Mammary epithelial cell (primary cell): ENCODE results near the gene PIGO.

Experiments used
- EZH2 ChIP-seq: IDR thresholded peaks from 2 replicates; pipeline ENCODE4 v1.6.1; 2012; ENCODE audit warnings: low read length, inconsistent platforms, borderline replicate concordance
- TF ChIP-seq, protein P1 (sequence below), 2 donors: IDR thresholded peaks in 1 of 2; conservative IDR thresholded peaks in 1 of 2; 2 replicates each; pipeline ENCODE4 v1.5.1; 2011 to 2012; ENCODE audit warnings: inconsistent platforms in 2 of 2, low read length in 2 of 2, mild to moderate bottlenecking in 2 of 2, control low read depth in 1 of 2, low read depth in 1 of 2; ENCODE audit not compliant: insufficient read depth in 1 of 2; ENCODE audit errors: extremely low read depth in 1 of 2

DNA sequence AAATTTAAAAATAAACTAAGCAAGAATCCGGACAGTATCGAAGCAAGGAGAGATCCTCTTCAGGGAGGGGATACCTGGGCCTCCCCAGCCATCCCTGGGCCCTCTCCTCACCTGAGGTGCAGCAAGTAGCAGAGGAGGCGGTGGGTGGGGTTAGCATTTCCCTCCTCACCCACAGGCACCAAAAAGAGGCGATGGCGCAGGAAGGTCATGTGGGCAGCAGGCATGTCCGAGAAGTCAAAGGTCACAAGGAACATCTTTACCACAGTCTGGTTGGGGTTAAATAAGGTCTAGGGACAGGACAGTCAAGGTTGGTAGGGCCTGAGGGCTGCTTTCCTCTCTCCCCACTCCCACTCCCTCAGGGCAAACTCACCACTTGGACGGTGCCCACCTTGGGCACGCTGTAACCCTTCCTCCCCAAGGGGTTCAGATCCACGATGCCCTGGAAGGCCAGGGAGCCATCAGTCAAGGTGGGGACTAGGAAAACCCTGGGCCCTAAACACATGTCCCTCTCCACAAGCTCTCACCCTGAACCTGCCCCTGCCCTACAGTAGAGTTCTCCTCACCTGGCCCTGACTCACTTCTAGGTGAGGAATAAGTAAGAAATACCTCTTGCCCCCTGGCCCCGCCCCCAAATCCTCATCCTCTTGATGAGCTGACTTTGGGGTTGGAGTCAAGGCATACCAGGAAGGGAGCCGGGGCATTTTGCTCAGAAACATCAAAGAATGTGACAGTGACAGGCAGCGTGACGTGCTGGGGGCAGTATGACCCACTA lies 9.4 kb upstream of the PIGO start:
- TF ChIP-seq, protein P1, sequence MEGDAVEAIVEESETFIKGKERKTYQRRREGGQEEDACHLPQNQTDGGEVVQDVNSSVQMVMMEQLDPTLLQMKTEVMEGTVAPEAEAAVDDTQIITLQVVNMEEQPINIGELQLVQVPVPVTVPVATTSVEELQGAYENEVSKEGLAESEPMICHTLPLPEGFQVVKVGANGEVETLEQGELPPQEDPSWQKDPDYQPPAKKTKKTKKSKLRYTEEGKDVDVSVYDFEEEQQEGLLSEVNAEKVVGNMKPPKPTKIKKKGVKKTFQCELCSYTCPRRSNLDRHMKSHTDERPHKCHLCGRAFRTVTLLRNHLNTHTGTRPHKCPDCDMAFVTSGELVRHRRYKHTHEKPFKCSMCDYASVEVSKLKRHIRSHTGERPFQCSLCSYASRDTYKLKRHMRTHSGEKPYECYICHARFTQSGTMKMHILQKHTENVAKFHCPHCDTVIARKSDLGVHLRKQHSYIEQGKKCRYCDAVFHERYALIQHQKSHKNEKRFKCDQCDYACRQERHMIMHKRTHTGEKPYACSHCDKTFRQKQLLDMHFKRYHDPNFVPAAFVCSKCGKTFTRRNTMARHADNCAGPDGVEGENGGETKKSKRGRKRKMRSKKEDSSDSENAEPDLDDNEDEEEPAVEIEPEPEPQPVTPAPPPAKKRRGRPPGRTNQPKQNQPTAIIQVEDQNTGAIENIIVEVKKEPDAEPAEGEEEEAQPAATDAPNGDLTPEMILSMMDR (conservative IDR thresholded peaks at IDR 0.05 in 1 of 2, IDR thresholded peaks at IDR 0.05 in 1 of 2; ENCODE audit: extremely low read depth in 1 of 2, insufficient read depth in 1 of 2, low read depth in 1 of 2, low read length in 2 of 2) = no peak
- TF ChIP-seq EZH2 = no peak
